Heart left ventricle (tissue), 16 donors: ENCODE measurements around the gene FOS. TPM values are rescaled to one million over a fixed set of nuclear protein-coding genes. Genes with fewer than 3 reads are reported as not detected.
A peak's percentile ranks its signal among the peaks of the same experiment; 100 is the strongest.

Source experiments
- ATAC-seq, 4 donors: fragments of 200-7000 bp; cut with Tn5 transposase; one replicate each; pipeline ENCODE4 v1.9.1; 2020 to 2022; ENCODE audit warnings: moderate library complexity in 4 of 4, mild to moderate bottlenecking in 3 of 4, moderate number of reproducible peaks in 1 of 4
- DNase-seq, 5 donors: peaks; one replicate each; pipeline ENCODE4 v3.0.0-alpha.2; 2020
- H3K27ac ChIP-seq, 12 donors: fragments of 200-600 bp; sonication (generic) in 4 of 12; one replicate each; pipeline versions ENCODE4 v1.5.0 to v1.8.0; 2016 to 2022; ENCODE audit warnings: mild to moderate bottlenecking in 2 of 12
- H3K27me3 ChIP-seq, 9 donors: fragments of 200-600 bp; sonication (generic) in 2 of 9; one replicate each; pipeline versions ENCODE4 v1.5.1 to v1.8.0; 2016 to 2022; ENCODE audit warnings: mild to moderate bottlenecking in 3 of 9
- H3K36me3 ChIP-seq, 9 donors: fragments of 200-600 bp; sonication (generic) in 2 of 9; one replicate each; pipeline versions ENCODE4 v1.5.0 to v1.8.0; 2018 to 2022; ENCODE audit warnings: mild to moderate bottlenecking in 2 of 9
- H3K4me1 ChIP-seq, 12 donors: fragments of 200-600 bp; sonication (generic) in 4 of 12; one replicate each; pipeline versions ENCODE4 v1.5.0 to v1.8.0; 2016 to 2022; ENCODE audit warnings: mild to moderate bottlenecking in 3 of 12
- H3K4me3 ChIP-seq, 12 donors: fragments of 200-600 bp; sonication (generic) in 4 of 12; one replicate each; pipeline versions ENCODE4 v1.5.0 to v1.8.0; 2017 to 2022; ENCODE audit warnings: mild to moderate bottlenecking in 9 of 12, moderate library complexity in 4 of 12
- H3K9me3 ChIP-seq, 12 donors: fragments of 200-600 bp; sonication (generic) in 4 of 12; one replicate each; pipeline versions ENCODE4 v1.5.0 to v1.8.0; 2016 to 2022; ENCODE audit warnings: mild to moderate bottlenecking in 1 of 12
- CTCF ChIP-seq, 12 donors: fragments of 200-600 bp; sonication (generic) in 4 of 12; IDR thresholded peaks; one replicate each; pipeline versions ENCODE4 v1.5.0 to v1.8.0; 2018 to 2022; ENCODE audit warnings: antibody characterized with exemption in 12 of 12, mild to moderate bottlenecking in 5 of 12
- POLR2A ChIP-seq, 2 donors: fragments of 450-650 bp; IDR thresholded peaks; one replicate each; pipeline ENCODE4 v1.6.1; 2017; ENCODE audit warnings: antibody characterized with exemption in 2 of 2, mild to moderate bottlenecking in 2 of 2, moderate library complexity in 2 of 2
- WGBS, 4 donors: extraction: QIAGEN DNeasy Blood & Tissue Kit in 2 of 4; methylation state at CpG; one replicate each; pipeline versions ENCODE4 v1.1.5 to v1.1.7; 2013 to 2018; 5-methylcytosine and 5-hydroxymethylcytosine counted together
- intact Hi-C, 10 donors: fragments of 100-400 bp; cut with DNase I; formaldehyde crosslinking; loops; one replicate each; pipeline versions ENCODE4 v1.11.1 to v1.14.2; 2022
- polyA plus RNA-seq, 2 donors: library from polyadenylated mRNA; stranded (reverse); fragments of 200-250 nt; gene quantifications; one replicate each; pipeline ENCODE4 v1.2.3, GENCODE V29; 2013
- total RNA-seq, 9 donors: library from RNA; depleted of rRNA in 2 of 9; stranded (reverse); fragments of >200 nt in 2 of 9; fragmentation: NEBNext Ultra II Directional in 3 of 9; extraction: Animal tissue kit (Norgen Biotek cat#: 25700) in 3 of 9; gene quantifications; one replicate each; pipeline versions ENCODE4 v1.1.0 to v1.2.4, GENCODE V29; 2016 to 2023
- donor health status: ischemic (EF 13 %, LVEDD 7.1; RV severe dilation, severe dysfunction).
- donor health status: healthy with polysubstance abuse.
- donor health status: DM: no; HTN: yes; CAD: no.
- donor health status: DM: no; HTN: no; CAD: no.
- donor health status: ischemic (EF 25% LVEDD 6.9; RV normal size, moderate dysfunction).
- donor health status: ischemic (EF 25% LVEDD 5.7; RV mildly dilated, moderate dysfunction).
- donor health status: healthy.
- donor health status: DM: yes; HTN: yes; CAD: no.
- donor health status: ischemic (EF 35%, LVEDD 5.7; RV mildly dilated, moderate dysfunction).
- donor health status: nonischemic (EF 11% LVEDD 7.7; RV severe dilation, severe dysfunction).
- donor health status: DM: yes; HTN: yes; CAD: no.
- donor health status: PGD.
- donor health status: ischemic (EF 29% LVEDD 5.4; RV normal size, mild dysfunction).
- donor health status: nonischemic (EF 23%, LVEDD 6.1; RV moderate dilation, normal function).

The FOS gene
- total and polyA plus RNA-seq, 11 donors = 6.5 to 549 (median 28.6) TPM

GRCh38 chr14:75242546-75243273 lies 35.9 kb upstream of the FOS start:
- H3K36me3 ChIP-seq = no peaks in the 10 kb centered on the region
- H3K27me3 ChIP-seq = no peaks in the 10 kb centered on the region
- TF ChIP-seq POLR2A (IDR thresholded peaks at IDR 0.05) = no peak
- no peak for TF ChIP-seq CTCF (IDR thresholded peaks at IDR 0.05)
- no peaks in the 10 kb centered on the region for H3K9me3 ChIP-seq
- WGBS, 4 donors = 50 to 61% (median 58%) methylated on average over 12 of the region's 12 CpGs
- peak in 3 of 5 donors; percentile 41 to 45 (median 45) for DNase-seq
- H3K4me3 ChIP-seq = no peak overlapping the region
- H3K27ac ChIP-seq = no peak overlapping the region
- H3K4me1 ChIP-seq = peaks cover 0 to 21% (median 18%) of the 10 kb centered on the region in 12 donors
- intact Hi-C loops = loop anchor here in 2 of 10 donors (5.0 to 10.0 kb wide), 2 partner anchors 50 to 52 kb away; no protein-coding TSS in a partner anchor
- ATAC-seq = peak in 3 of 4 donors; percentile 8 to 43 (median 27)

GRCh38 chr14:75244121-75244520 lies 34.5 kb upstream of the FOS start:
- TF ChIP-seq CTCF (IDR thresholded peaks at IDR 0.05) (no peak), POLR2A (IDR thresholded peaks at IDR 0.05) (no peak)
- peaks cover 0 to 24% (median 4%) of the 10 kb centered on the region in 12 donors for H3K4me1 ChIP-seq
- H3K4me3 ChIP-seq = no peak overlapping the region
- intact Hi-C loops = loop anchor here in 2 of 10 donors (5.0 to 10.0 kb wide), 2 partner anchors 48 to 51 kb away; no protein-coding TSS in a partner anchor
- H3K9me3 ChIP-seq = no peaks in the 10 kb centered on the region
- 94 to 96% (median 95%) methylated on average over 5 of the region's 5 CpGs for WGBS, 4 donors
- no peak for DNase-seq
- no peaks in the 10 kb centered on the region for H3K36me3 ChIP-seq
- ATAC-seq = no peak
- H3K27ac ChIP-seq = no peak overlapping the region
- H3K27me3 ChIP-seq = no peaks in the 10 kb centered on the region

GRCh38 chr14:75246546-75247285 lies 31.9 kb upstream of the FOS start:
- intact Hi-C loops = loop anchor here in 2 of 10 donors (5.0 to 10.0 kb wide), 2 partner anchors 41 to 48 kb away; no protein-coding TSS in a partner anchor
- no peak overlapping the region for H3K4me3 ChIP-seq
- WGBS, 4 donors = 93 to 94% (median 93%) methylated on average over 7 of the region's 7 CpGs
- peaks cover 0 to 44% (median 0%) of the 10 kb centered on the region in 12 donors for H3K4me1 ChIP-seq
- no peak overlapping the region for H3K27ac ChIP-seq
- ATAC-seq (no peak), DNase-seq (no peak)
- H3K9me3 ChIP-seq = no peaks in the 10 kb centered on the region
- H3K27me3 ChIP-seq = no peaks in the 10 kb centered on the region
- H3K36me3 ChIP-seq = no peaks in the 10 kb centered on the region
- TF ChIP-seq CTCF (IDR thresholded peaks at IDR 0.05) = no peak
- TF ChIP-seq POLR2A (IDR thresholded peaks at IDR 0.05) = no peak
